ENCODE measurements around the gene MYOZ2. TPM values are rescaled to one million over a fixed set of nuclear protein-coding genes. Genes with fewer than 3 reads are reported as not detected.
"Not testable (repeated sequence)": the region's sequence is repeated elsewhere in the genome, so short reads cannot be mapped to it uniquely, and the experiment has no call there.

MYOZ2 gene
- total and polyA plus RNA-seq, 2 of the 13 experiments (the other 11 are each of a cell fraction or from before 2014, with no cell fraction given), result 0.03 TPM; not detected in 1

- no peak overlapping the region for H2AFZ ChIP-seq (ENCODE audit: low read length)
Measured at GRCh38 chr4:119172223-119172622, 36.6 kb downstream of the MYOZ2 start.

GRCh38 chr4:119173729-119174361, 38.2 kb downstream of the MYOZ2 start:
- CTCF ChIA-PET (ENCODE audit: low intra/inter-chr PET ratio, low total read pairs); H3K27ac ChIP-seq (ENCODE audit: extremely low read length, insufficient read depth, low read length); H3K4me1 ChIP-seq (ENCODE audit: insufficient read depth, low read length); H3K4me3 ChIP-seq (replicated peaks in 1 of 3; ENCODE audit: insufficient read depth in 1 of 3, low read depth in 2 of 3, low read length in 3 of 3); in situ Hi-C loops (cut with HindIII; ENCODE audit: extremely low pct_ligation_motif_present, low pct_unique_long_range_greater_than_20kb); H3K9me3 ChIP-seq (ENCODE audit: low read length); H4K20me1 ChIP-seq (ENCODE audit: insufficient read depth, low read length); BruUV-seq (replicated peaks); DNase-seq (ENCODE audit: low spot score); H3K79me2 ChIP-seq (ENCODE audit: insufficient read depth, low read length); H2AFZ ChIP-seq (ENCODE audit: low read length); ATAC-seq; H3K36me3 ChIP-seq (replicated peaks in 1 of 2; ENCODE audit: control insufficient read depth in 1 of 2, insufficient read depth in 2 of 2, low read length in 2 of 2); POLR2A ChIA-PET; FAIRE-seq; H3K27me3 ChIP-seq (ENCODE audit: control insufficient read depth in 1 of 2, insufficient read depth in 2 of 2, low read length in 2 of 2); H3K9ac ChIP-seq (ENCODE audit: insufficient read depth, low read depth, low read length); H3K4me2 ChIP-seq (ENCODE audit: low read depth, low read length): not testable (repeated sequence)
- WGBS (ENCODE audit: low lambda C conversion rate), result no CpG with 5 or more reads among the region's 30 CpGs
- intact Hi-C loops (cut with micrococcal nuclease; ENCODE audit: unreplicated experiment), result loop anchor here (2.0 kb wide), 1 partner anchor 61 kb away; no protein-coding TSS in a partner anchor

More at GRCh38 chr4:119172223-119172622, 36.6 kb downstream of the MYOZ2 start:
- POLR2A ChIA-PET, result no interaction called here
- Histone ChIP-seq H3K4me3 (replicated peaks in 1 of 3; ENCODE audit: insufficient read depth in 1 of 3, low read depth in 2 of 3, low read length in 3 of 3) (no peak overlapping the region), H3K4me2 (ENCODE audit: low read depth, low read length) (no peak overlapping the region), H4K20me1 (ENCODE audit: insufficient read depth, low read length) (no peaks in the 10 kb centered on the region), H3K9ac (ENCODE audit: insufficient read depth, low read depth, low read length) (no peak overlapping the region), H3K9me3 (ENCODE audit: low read length) (no peaks in the 10 kb centered on the region), H3K4me1 (ENCODE audit: insufficient read depth, low read length) (no peaks in the 10 kb centered on the region), H3K27me3 (ENCODE audit: control insufficient read depth in 1 of 2, insufficient read depth in 2 of 2, low read length in 2 of 2) (no peaks in the 10 kb centered on the region; a peak in 2 of 5 replicates), H3K79me2 (ENCODE audit: insufficient read depth, low read length) (no peaks in the 10 kb centered on the region), H3K36me3 (replicated peaks in 1 of 2; ENCODE audit: control insufficient read depth in 1 of 2, insufficient read depth in 2 of 2, low read length in 2 of 2) (no peaks in the 10 kb centered on the region), H3K27ac (ENCODE audit: extremely low read length, insufficient read depth, low read length) (no peak overlapping the region)
- DNase-seq (ENCODE audit: low spot score), result no peak
- no peak for TF ChIP-seq ZNF672 (CRISPR knock-in tag; IDR thresholded peaks at IDR 0.05)
- TF ChIP-seq ZNF121 (CRISPR knock-in tag; IDR thresholded peaks at IDR 0.05), result no peak
- no peak for TF ChIP-seq RBFOX2 (IDR thresholded peaks at IDR 0.05; ENCODE audit: low read depth, low read length)
- TF ChIP-seq ZNF547 (CRISPR knock-in tag; IDR thresholded peaks at IDR 0.05), result no peak
- no peak for TF ChIP-seq ZBTB38 (CRISPR knock-in tag; IDR thresholded peaks at IDR 0.05)
- TF ChIP-seq TRIM22 (IDR thresholded peaks at IDR 0.05), result no peak
- no peak for TF ChIP-seq EEA1 (CRISPR knock-in tag; IDR thresholded peaks at IDR 0.05; ENCODE audit: borderline replicate concordance)
- no peak for TF ChIP-seq ZNF354B (CRISPR knock-in tag; IDR thresholded peaks at IDR 0.05)
- TF ChIP-seq NFKB2 (CRISPR knock-in tag; IDR thresholded peaks at IDR 0.05; ENCODE audit: borderline replicate concordance), result no peak
- no peak for TF ChIP-seq ZNF891 (CRISPR knock-in tag; IDR thresholded peaks at IDR 0.05)
- CTCF ChIA-PET (ENCODE audit: low intra/inter-chr PET ratio, low total read pairs), result no interaction called here
- BruUV-seq (replicated peaks), result no TSS peak
- FAIRE-seq, result no peak
- no peak for ATAC-seq
- in situ Hi-C loops (cut with HindIII; ENCODE audit: extremely low pct_ligation_motif_present, low pct_unique_long_range_greater_than_20kb) (no loop called here), intact Hi-C loops (cut with micrococcal nuclease; ENCODE audit: unreplicated experiment) (no loop called here)
- WGBS (ENCODE audit: low lambda C conversion rate), result 68% methylated on average over 7 of the region's 7 CpGs

Measured in HepG2 (cell line).